C1 segment of cervical spinal cord (tissue), 14 donors: Measurements from ENCODE around the gene C2orf76.

Experiments
- DNase-seq, 14 donors: peaks; one replicate each; lab custom pipeline; 2025; lab: John Stamatoyannopoulos, UW

Gene C2orf76

DNA sequence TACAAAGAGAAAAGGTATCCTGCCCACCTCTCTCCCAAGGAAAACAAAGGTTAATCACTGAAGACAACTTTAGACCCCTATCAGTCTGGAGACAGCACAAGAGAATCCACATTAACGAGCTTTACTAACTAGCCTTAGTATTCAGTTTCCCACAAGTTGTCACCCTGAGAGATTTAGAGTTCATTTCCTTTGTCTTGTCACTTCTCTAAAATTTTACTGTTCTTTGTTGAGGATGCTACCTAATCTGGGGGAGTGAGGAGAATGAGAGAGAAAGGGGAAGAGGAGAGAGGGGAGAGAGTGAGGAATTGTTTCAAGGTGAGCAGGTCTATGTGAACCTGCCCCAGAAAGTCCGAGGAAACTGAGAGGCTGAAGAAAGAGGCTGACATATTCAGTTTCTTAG lies 28.4 kb downstream of the C2orf76 start:
- no peak for DNase-seq

DNA sequence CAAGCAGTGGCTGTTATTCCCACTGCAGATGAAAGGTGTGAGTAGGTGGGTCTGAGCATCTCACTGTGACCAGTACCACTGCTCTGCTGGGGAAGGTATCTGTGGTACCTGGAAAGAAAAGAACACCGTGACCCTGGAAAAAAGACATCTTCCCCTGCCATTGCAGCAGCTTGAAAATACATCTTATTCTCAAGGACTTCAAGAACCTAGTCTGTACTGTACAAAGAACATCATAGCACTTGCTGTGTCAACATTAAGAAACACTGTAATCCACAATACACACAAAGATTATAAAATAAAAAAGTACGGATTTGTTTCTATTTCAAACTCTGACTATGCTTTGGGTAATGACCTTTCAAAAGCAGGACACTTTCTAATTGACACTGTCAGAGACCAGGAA lies 28.9 kb downstream of the C2orf76 start:
- no peak for DNase-seq

DNA sequence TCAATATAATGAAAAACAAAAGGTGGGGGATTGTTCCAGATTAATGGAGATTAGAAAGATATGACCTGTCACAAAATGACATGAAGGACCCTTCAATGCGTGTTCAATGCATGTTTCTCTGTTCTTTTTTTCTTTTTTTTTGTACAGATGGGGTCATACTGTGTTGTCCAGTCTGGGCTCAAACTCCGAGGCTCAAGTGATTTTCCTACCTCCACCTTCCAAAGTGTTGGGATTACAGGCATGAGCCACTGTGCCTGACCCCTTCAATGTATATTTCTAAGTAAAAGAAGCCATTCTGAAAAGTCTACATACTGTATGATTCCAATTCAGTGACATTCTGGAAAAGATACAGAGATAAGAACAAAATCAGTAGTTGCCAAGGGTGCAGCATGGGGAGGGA lies 32.8 kb downstream of the C2orf76 start:
- no peak for DNase-seq

DNA sequence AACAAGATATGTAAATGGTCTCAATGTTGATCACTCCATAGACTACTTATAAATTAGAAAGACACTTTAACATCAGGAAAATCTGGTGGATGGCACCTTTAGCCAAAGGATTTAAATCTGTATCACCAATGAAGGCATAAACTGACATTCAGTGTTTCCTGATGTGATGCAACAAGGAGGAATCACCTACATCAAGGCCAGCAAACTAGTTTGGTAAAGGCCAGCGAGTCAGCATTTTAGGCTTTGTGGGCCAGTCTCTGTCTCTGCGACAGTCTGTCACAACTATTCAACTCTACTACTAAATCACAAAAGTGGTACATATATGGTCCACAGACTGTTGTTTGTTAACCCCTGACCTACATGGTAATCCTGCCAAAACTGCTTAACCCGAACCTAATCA lies 33.3 kb downstream of the C2orf76 start:
- no peak for DNase-seq

DNA sequence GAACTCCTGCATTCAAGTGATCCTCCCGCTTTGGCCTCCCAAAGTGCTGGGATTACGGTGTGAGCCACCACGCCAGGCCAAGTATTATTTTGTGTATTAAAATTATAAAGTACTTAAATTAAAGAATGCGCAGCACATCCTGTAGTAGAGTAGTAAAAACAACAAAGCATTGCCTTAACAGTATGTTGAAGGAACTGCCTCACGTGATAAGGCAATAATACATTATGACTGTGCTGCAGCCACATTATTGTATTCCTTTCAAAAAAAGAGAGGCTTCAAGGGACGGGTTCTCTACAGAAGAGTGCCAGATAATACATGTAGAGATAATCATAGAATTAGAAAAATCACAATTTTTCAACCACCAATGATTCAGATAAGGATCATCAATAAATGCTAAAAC lies 33.7 kb downstream of the C2orf76 start:
- no peak for DNase-seq

DNA sequence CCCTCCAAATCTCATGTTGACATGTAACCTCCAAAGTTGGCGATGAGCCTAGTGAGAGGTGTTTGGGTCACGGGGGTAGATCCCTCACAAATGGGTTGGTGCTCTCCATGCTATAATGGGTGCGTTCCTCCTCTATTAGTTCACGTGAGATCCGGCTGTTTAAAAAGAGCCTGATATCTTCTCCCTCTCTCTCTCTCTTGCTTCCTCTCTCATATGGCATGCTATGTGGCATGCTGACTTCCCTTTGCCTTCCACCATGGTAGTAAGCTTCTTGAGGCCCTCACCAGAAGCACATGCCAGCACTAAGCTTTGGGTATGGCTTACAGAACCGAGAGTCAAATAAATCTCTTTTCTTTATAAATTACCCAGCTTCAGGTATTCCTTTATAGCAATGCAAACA lies 39.2 kb downstream of the C2orf76 start:
- DNase-seq = no peak

DNA sequence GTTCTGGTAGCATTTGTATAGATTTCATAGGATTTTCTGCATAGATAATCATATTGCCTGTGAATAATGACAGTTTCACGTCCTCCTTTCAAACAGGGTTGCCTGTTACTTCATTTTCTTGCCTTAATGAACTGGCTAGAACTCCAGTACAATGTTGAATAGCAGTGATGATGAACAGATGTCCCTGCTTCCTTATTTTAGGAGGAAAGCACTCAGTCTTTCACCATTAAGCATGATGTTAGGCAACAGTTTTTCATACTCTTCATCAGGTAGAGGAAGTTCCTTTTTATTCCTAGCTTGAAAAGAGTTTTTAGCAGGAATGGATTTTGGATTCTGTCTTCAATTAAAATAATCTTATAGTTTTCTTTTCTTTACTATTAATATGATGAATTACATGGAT lies 39.7 kb downstream of the C2orf76 start:
- DNase-seq = no peak

DNA sequence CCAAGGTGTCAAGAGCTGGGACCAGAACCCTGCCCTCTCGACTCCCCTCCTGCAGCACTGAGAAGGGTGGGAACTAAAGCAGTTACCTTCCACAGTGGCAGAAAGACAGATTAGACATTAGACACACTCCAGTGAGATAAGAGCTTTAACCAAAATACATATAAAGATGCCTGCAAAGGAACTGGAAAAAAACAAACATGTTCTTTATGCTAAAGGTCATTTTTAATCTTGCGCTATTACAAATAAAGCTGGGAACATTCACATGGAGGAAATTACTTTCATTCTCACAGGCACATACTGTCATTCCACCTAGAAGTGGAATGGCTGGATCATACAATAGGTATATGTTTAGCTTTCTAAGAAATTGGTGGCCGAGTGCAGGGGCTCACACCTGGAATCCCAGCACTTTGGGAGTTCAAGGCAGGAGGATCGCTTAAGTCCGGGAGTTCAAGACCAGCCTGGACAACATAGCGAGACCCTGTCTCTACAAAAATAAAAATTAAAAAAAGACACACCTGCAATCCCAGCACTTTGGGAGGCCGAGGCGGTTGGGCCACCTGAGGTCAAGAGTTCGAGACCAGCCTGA lies 41.9 kb downstream of the C2orf76 start:
- DNase-seq = no peak

DNA sequence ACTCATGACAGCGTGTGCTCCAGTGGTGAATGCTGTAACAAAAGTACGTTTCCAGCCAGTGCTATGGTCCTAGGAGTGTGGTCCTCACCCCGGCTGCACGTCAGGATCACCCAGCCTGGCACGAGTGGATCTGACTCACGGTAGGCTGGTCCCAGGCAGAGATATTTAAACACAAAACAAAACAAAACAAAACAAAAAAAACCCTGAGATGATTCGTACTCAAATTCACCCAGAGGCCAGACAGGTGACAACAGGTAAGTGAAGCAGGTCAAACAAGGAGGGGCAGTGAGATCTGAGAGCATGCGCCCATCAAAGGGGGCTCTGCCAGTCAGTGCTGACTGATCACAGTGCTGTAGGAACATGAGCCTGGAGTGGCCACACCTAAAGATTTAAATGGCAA lies 43.2 kb downstream of the C2orf76 start:
- no peak for DNase-seq

DNA sequence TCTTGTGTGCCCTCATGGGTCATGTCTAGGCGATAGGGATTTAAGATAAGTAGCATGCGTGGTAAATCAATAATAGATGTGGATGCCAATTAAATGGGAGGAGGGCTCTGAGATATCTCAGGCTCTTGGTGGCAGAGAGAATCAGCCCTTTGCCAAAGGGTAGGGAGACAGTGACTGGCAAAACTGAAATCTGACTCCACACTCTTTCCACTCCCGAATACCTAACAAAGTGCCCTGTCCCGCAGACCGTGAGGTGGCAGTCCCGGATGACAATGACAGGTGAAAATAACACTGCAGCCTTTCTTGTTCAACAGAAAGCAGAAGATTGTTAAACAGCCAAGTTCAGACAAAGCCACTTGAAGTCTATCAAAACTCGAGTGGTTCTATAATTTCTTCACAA lies 47.0 kb downstream of the C2orf76 start:
- no peak for DNase-seq

DNA sequence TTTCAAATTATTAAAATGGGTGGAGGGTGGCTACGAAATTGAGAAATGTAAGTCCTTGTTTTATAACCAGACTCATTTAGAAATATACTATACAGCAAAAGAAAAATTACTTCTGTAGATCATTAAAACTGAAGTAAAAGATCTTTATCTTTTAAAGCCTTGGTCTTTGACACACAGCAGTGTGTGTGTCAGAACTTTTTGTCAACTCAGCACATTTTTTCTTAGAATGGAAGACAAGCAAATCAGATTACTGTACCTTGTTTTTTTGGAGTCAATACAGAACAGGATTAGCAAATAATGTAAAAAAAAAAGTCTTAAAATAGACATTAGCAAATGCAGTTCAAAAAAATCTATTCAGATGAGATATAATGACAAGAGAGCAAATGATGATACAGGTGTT lies 49.1 kb downstream of the C2orf76 start:
- no peak for DNase-seq

DNA sequence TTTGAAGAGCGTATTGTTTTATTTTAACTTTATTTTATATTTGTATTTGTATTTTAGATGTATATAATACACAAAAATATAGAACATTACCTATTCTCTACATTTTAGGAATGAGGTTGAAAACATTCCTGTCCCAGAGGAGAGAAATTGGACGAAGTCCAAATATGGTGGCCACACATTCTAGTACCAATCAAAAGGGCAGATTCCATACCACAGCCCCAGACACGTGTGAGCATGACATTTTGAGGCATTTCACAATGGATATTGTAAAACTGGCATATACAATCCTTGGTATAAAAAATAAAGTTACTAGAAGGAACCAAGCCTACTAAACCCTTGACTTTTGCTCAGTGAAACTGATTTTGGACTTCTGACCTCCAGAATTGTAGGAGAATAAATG lies 50.6 kb downstream of the C2orf76 start:
- DNase-seq = no peak

DNA sequence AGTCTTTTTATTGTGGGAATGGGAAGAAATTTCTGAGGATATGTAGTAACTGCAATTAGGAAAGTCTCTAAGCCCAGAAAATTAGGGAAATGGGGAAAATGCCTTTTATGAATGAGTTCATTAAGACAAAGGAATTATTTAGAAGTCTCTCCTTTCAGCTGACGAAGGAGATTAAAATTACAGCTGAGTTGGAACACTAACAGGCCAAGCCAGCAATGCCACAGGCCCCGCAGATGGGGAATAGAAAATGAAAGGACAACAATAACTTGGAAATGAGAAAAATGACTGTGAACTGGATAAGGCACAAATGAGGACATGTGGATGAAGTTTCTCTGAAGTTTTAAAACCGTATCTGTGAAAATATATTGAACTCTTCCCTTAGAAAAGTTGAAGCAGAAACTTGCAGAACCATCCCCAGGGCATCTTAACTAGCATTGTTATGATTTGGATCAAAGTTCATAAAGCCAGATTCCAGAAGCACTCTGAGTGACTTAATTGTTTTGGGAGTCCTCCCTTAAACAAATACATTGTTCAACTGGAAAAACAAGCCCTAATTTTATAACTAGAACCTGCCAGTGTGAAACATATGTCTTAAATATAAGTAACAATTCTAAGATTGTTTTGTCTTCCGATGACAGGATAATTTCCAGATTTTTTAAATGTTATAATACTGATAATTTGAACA lies 51.3 kb downstream of the C2orf76 start:
- no peak for DNase-seq

DNA sequence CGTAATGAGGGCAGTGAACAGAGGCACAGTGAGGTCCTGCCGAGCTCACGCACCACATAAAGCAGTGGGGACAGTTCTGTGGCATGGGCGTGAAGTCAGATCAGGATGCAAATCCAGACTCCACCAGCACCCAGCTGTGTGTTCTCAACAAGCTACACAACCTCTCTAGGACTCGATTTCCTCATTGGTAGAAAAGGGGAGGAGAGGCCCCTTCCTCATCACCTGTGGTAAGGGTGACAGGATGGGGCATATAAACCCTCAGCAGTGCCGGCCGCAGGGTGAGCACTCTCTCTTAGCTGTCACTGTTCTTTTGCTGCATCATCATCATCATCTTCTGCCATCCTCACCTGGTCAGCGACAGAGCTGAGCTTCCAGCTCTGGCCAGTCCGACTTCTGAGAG lies 54.8 kb downstream of the C2orf76 start:
- no peak for DNase-seq

DNA sequence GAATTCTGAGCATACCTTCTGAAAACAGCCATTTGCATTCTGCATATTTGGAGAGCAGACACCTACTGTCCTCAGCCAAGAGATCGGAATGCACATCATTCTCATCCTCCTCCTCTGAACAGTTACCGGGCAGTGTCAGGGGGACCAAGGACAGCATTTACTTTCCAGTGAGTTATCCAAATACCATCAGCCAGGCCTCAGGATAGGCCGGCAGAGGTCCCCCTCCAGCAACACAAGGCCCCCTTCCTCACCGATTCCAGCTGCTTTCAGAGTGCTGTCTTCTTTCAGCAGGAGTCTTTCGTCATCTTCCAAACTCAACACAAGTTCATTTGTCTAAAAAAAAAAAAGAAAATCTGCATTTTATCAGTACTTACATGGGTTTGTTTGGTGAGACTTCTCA lies 55.3 kb downstream of the C2orf76 start:
- DNase-seq = no peak

DNA sequence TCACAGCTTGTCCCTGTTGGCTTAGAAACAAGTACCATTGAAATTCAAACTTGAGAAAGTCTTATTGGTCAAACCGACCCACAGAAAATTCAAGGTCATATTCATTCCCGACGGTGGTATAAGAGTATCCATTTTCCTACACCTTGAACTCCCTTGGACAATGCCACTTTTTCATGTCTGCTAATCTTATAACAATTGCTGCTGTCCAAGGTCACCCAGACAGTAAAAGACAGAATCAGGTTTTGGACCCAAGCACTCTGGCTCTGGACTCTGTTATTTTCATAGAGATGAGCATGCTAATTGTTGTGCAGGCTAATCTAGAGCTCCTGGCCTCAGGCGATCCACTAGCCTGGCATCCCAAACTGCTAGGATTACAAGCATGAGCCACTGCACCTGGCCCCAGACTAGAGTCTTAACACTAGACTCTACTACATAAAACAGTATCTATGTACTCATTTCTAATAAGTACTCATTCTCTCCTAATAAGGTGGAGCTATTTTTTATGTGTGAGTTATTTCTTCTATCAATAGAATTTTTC lies 57.8 kb downstream of the C2orf76 start:
- DNase-seq = no peak

DNA sequence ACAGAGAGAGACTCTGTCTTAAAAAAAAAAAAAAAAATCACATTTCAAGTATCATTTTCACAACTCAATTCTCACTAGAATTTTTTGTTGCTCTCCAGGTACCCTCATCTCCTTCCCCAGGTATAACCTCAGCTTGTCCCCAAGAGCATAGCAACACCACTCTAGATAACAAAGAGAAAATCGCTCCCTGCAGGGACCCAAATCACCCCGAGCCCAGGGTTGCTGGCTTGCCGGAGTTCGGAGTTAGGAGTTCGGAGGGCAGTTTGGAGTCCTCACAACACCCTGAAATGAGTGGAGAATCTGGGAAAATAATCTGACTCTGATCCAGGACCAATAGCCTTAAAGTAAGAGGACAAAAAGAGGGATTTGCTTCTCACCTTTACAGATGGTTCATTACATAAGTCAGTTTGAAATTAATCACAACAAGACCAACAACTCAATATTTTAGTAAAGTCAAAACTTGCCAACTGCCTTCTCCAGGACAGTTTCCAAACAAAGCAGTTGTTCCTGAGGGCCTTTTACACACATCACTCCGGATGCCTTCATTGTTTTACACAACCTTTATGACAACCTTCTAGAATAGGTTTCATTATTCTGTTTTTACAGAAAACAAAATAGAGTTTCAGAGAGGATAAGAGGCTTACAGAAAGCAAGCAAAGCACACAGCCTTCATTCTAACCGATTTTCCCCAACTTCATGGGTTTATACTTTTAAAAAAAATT lies 59.1 kb downstream of the C2orf76 start:
- DNase-seq = no peak

DNA sequence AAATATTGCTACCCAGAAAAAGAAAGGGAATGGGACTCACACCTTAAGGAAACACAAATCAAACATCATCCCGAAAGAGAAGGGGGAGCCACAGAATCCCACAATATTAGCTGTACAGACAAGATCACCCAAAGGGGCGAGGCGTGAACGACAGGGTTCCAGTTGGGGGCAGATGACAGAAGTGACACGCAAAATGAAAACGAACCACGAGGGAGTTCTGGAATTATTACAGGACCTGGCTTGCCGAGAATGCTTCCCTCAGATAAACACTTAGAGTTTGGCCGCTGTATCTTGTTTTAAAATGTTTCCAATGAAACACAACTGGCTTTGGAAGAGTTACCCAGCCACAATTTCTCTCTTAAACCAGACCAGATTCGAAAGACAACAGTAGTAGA lies 60.4 kb downstream of the C2orf76 start:
- no peak for DNase-seq

DNA sequence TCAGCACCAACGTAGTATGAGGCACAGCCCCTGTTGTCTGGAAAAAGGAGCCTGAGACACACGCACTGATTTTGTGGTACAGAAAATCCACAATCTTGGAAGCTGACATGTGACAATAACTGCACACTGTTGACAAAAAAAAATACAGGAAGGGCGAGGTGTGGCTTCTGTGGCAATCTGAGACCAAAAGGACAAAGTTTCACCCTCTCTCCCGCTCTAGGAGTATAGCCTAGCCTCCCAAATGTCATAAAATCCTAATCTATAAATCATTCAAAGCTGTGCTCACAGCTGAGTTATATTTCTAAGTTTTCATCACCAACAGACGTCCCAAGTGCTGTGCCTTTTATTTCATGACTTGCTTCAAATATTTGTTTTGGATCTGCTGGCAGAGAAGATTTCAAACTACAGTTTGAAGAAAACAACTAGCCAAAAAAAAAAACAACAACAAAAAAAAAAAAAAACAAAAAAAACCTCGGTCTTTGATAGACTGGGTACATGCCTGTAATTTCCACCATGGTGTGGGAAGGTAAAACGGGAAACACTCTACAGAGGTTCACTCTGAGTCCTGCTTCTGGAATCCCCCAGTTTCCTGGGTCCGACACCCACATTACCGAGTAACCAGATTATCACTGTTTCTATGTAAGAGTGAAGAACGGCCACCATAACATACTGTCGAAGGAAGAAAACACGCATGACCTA lies 61.0 kb downstream of the C2orf76 start:
- no peak for DNase-seq

DNA sequence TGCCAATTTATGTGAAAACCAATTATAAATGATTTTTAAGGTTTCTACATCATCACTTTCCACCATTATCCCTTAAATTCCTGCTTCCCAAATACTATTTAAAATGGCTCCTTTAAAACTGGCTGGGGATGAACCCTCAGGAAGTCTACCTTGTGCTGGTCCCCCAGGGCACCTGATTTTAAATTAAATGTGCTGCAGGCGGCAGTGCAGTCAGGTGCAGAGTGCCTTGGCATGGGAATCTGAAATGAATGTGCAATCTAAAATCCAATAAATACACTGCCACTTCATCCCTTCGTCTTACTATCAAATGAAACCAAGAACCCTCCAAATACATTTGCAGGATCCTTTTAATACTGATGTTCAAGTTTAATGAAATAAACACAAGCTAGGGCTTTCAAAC lies 61.8 kb downstream of the C2orf76 start:
- DNase-seq = no peak

DNA sequence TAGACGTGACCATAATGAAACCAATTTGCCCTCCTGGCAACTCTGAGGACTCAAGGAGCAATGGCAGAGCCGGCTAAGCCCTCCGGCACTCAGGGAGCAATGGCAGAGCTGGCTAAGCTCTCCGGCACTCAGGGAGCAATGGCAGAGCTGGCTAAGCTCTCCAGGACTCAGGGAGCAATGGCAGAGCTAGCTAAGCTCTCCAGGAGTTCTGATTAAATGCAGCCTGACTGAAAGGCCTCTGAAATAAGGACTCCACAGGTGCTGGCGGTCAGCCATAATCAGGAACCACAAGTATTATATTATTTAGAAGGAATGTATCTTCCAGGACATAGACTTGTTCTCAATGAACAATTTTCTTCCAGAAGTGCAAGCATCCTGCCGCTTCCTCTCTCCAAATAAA lies 65.2 kb downstream of the C2orf76 start:
- no peak for DNase-seq

DNA sequence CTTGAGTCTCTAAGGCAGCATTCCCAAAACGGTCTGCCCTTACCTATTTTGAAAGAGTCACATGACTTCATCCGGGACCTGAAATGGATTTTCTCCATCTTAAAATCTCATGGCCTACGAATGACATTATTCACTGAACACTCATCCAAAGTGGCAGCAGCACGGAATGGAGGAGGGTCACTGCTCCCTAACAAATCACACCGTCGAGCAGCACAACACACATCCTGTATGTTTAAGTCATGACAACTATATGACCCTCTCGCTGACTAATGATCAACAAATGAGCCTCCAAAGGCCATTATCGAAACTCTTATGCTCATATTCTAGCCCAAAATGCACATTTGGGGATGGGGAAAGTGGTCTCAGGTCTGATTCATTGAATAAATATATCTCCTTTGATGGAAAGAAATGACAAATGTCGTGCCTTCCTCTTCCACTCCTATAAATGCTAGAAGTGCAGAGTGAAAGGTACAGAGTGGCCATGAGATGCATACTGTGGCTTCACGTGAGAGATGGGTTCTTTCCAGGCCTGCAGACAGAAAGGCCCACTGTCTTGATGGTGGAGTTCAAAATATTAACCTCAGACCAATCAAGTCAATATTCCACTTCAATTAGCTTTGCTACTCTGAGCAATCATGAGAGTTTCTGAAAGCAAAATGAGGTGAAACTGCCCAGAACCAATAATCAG lies 70.8 kb downstream of the C2orf76 start:
- no peak for DNase-seq
